Thoracic aorta (tissue), 2 donors: ENCODE data around the gene ADIPOR2. TPM values are rescaled to one million over a fixed set of nuclear protein-coding genes. Genes with fewer than 3 reads are reported as not detected.

Source experiments
- ATAC-seq: fragments of 150-250 bp; one replicate; pipeline ENCODE4 v1.8.0; 2017; ENCODE audit warnings: low read depth; ENCODE audit not compliant: insufficient number of reproducible peaks, low FRiP score
- DNase-seq: peaks from one replicate; pipeline ENCODE4 v3.0.0-alpha.2; 2020; ENCODE audit warnings: low spot score
- H3K27ac ChIP-seq, 2 donors: fragments of 200-600 bp; sonication (generic); 1 replicate in 1 of 2; 2 replicates in 1 of 2; pipeline ENCODE4 v1.5.1; 2016; ENCODE audit warnings: mild to moderate bottlenecking in 2 of 2, moderate library complexity in 2 of 2
- H3K27me3 ChIP-seq: fragments of 200-600 bp; sonication (generic); replicated peaks from 2 replicates; pipeline ENCODE4 v1.6.0; 2016; ENCODE audit warnings: mild to moderate bottlenecking; ENCODE audit not compliant: insufficient read depth
- H3K36me3 ChIP-seq: fragments of 200-600 bp; sonication (generic); one replicate; pipeline ENCODE4 v1.5.1; 2016
- H3K4me1 ChIP-seq, 2 donors: fragments of 200-600 bp; sonication (generic); 1 replicate in 1 of 2; 2 replicates in 1 of 2; pipeline versions ENCODE4 v1.5.1 to v1.6.0; 2016; ENCODE audit warnings: low read depth in 2 of 2, mild to moderate bottlenecking in 1 of 2; ENCODE audit not compliant: control insufficient read depth in 1 of 2
- H3K4me3 ChIP-seq: fragments of 200-600 bp; sonication (generic); 2 replicates; pipeline ENCODE4 v1.5.1; 2016; ENCODE audit warnings: mild to moderate bottlenecking
- H3K9me3 ChIP-seq: fragments of 200-600 bp; sonication (generic); 2 replicates; pipeline ENCODE4 v1.5.1; 2016
- total RNA-seq, 2 donors: library from RNA; depleted of rRNA; stranded (reverse); fragments of >200 nt; gene quantifications; one replicate each; pipeline versions ENCODE4 v1.1.0 to v1.2.3, GENCODE V29; 2016
- TF ChIP-seq, protein P1 (sequence below): fragments of 200-600 bp; sonication (generic); IDR thresholded peaks from one replicate; pipeline ENCODE4 v1.5.1; 2019; ENCODE audit warnings: antibody characterized with exemption

ADIPOR2 gene, protein sequence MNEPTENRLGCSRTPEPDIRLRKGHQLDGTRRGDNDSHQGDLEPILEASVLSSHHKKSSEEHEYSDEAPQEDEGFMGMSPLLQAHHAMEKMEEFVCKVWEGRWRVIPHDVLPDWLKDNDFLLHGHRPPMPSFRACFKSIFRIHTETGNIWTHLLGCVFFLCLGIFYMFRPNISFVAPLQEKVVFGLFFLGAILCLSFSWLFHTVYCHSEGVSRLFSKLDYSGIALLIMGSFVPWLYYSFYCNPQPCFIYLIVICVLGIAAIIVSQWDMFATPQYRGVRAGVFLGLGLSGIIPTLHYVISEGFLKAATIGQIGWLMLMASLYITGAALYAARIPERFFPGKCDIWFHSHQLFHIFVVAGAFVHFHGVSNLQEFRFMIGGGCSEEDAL
- total RNA-seq, result 10 to 100 TPM; 24.2 to 43.0 TPM

DNA sequence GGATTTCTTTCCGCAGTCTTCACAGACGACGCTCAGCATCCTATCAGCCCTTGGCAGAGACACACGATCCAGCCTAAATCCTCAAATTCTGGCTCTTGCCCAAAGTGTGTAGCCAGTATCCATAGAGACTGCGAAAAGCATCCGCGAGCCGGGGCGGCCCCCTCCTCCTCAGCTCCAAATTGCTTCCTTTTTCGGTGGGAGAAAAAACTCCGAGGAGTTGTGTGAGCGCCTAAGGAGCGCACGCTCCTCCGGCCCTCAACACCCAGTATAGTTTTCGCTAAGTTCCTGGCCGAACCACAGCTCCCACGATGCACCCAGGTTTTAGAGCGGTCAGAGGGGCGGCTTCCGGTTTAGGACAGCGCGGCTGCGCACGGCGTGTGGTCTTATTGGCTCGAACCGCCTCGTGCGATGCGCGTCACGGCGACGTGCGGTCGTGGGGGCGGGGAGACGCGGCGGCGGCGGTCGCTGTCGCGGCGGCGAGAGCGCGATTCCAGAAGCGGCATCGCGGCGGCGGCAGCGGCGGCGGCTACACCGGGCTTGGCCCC is at the start of gene ADIPOR2:
TSS of gene ADIPOR2 (plus strand) at position 493 of the 545 bp plus-strand sequence. CDS start 63,274 bp downstream, outside the sequence.
- Histone ChIP-seq H3K36me3 (no peaks in the 10 kb centered on the region), H3K9me3 (no peaks in the 10 kb centered on the region), H3K27ac (peak within 1 kb of the TSS; percentile 80 to 91), H3K27me3 (no peaks in the 10 kb centered on the region), H3K4me1 (peaks cover 12 to 35% of the 10 kb centered on the region in 2 donors), H3K4me3 (peak within 1 kb of the TSS; percentile 91)
- TF ChIP-seq, protein P1, sequence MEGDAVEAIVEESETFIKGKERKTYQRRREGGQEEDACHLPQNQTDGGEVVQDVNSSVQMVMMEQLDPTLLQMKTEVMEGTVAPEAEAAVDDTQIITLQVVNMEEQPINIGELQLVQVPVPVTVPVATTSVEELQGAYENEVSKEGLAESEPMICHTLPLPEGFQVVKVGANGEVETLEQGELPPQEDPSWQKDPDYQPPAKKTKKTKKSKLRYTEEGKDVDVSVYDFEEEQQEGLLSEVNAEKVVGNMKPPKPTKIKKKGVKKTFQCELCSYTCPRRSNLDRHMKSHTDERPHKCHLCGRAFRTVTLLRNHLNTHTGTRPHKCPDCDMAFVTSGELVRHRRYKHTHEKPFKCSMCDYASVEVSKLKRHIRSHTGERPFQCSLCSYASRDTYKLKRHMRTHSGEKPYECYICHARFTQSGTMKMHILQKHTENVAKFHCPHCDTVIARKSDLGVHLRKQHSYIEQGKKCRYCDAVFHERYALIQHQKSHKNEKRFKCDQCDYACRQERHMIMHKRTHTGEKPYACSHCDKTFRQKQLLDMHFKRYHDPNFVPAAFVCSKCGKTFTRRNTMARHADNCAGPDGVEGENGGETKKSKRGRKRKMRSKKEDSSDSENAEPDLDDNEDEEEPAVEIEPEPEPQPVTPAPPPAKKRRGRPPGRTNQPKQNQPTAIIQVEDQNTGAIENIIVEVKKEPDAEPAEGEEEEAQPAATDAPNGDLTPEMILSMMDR, result no peak
- ATAC-seq (peak; percentile 94), DNase-seq (peak; percentile 85)

DNA sequence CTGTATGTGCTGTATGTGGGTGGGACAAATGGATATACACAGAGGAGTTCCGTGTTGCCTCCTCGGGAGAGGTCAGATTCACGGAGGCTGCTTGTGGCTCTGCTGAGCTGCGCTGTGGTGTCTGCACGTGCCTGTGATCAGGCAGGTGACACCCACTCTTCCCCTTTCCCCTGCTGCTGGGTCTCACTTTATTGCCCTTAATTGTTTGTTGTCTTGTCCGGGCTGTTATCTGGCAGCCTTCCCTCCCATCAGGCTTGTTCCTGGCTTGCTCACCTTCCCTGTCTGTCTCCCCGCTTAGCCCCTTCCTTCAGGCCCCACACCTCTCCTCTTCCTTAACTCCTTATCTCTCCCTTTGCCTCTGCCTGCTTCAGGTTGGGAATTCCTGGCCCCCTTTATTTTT is 48.4 kb upstream of the ADIPOR2 start:
- H3K27me3 ChIP-seq, result no peaks in the 10 kb centered on the region
- TF ChIP-seq, protein P1, result no peak
- peaks cover 11 to 14% of the 10 kb centered on the region in 2 donors for H3K4me1 ChIP-seq
- no peaks in the 10 kb centered on the region for H3K36me3 ChIP-seq
- no peaks in the 10 kb centered on the region for H3K9me3 ChIP-seq
- ATAC-seq (no peak), DNase-seq (no peak)
- no peak overlapping the region for H3K27ac ChIP-seq
- no peak overlapping the region for H3K4me3 ChIP-seq

DNA sequence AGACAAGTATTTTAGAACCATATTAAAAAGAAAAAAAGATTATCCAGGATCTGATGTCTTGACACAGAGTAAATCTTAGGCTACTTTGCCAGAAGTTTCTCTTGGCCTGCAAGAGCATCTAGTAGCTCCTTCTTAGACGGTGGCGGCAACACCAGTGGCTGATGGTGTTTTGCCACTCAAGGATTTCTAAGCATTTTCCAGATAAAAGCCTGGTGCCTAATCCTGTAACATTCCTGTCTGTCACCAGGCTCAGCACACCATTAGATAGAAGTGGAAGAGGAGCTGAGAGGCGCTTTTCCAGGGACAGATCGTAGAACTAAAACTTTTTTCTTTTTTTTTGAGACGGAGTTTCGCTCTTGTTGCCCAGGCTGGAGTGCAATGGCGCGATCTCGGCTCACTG is 47.8 kb upstream of the ADIPOR2 start:
- Histone ChIP-seq H3K27ac (no peak overlapping the region), H3K27me3 (no peaks in the 10 kb centered on the region), H3K9me3 (no peaks in the 10 kb centered on the region), H3K4me1 (peaks cover 11 to 14% of the 10 kb centered on the region in 2 donors), H3K36me3 (no peaks in the 10 kb centered on the region), H3K4me3 (no peak overlapping the region)
- ATAC-seq (no peak), DNase-seq (no peak)
- TF ChIP-seq, protein P1, result no peak

DNA sequence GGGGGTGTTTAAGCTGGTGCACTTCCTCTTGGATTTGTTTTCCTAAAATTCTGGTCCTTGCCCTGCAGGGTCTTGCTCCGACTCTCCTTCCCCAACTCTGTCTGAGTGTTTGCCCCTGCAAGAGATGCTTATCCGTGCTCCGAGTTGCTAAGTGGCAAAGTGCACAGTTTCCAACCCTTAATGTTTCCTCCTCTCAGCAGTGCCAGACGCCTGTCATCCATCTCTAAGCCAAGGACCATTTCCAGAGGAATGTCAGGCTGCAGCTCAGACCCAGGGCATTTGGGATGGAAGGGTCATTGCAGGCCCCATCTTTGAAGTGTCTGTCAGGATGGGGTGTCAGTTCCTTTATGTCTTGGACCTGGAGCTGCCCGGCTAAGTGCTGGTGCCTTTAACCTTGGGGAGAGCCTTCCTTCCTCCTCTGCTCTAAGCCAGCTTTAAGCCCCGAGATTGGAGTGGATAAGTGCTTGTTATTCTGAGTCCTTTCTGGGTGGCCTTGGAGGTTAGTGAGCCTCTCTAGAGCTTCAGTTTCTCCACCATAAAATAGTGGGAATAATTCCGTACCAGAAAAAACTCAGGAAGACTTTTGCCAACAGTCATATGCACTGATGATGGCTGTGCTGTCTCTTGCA is 46.9 kb upstream of the ADIPOR2 start:
- Histone ChIP-seq H3K36me3 (no peaks in the 10 kb centered on the region), H3K4me3 (no peak overlapping the region), H3K27ac (no peak overlapping the region), H3K9me3 (no peaks in the 10 kb centered on the region), H3K27me3 (no peaks in the 10 kb centered on the region), H3K4me1 (peaks cover 11 to 14% of the 10 kb centered on the region in 2 donors)
- no peak for ATAC-seq
- TF ChIP-seq, protein P1, result no peak
- no peak for DNase-seq
